ENCODE measurements around the gene CDC42EP3.

CDC42EP3 gene

GRCh38 chr2:37695336-37695735, 23.9 kb upstream of the CDC42EP3 start:
- Histone ChIP-seq H3K79me2 (ENCODE audit: insufficient read depth, low read length) (no peaks in the 10 kb centered on the region), H2AFZ (ENCODE audit: low read depth, low read length) (no peak overlapping the region), H3K9me3 (ENCODE audit: insufficient read depth, low read length, severe bottlenecking) (no peaks in the 10 kb centered on the region), H3K4me1 (ENCODE audit: insufficient read depth, low read length) (no peaks in the 10 kb centered on the region), H3K9ac (ENCODE audit: low read depth, low read length) (no peak overlapping the region), H3K36me3 (ENCODE audit: insufficient read depth, low read length) (no peaks in the 10 kb centered on the region), H3K27ac (ENCODE audit: low read length) (no peak overlapping the region), H4K20me1 (ENCODE audit: insufficient read depth, low read length) (no peaks in the 10 kb centered on the region), H3K4me3 (ENCODE audit: low read depth in 1 of 2, low read length in 2 of 2) (no peak overlapping the region), H3K4me2 (ENCODE audit: insufficient read depth, low read length) (no peak overlapping the region), H3K27me3 (ENCODE audit: insufficient read depth, low read length, poor library complexity) (no peaks in the 10 kb centered on the region)
- ATAC-seq (ENCODE audit: insufficient read depth, low read depth) (no peak), DNase-seq (no peak)
- TF ChIP-seq EZH2 (IDR thresholded peaks at IDR 0.05; ENCODE audit: borderline replicate concordance, low read depth, low read length, severe bottlenecking) = no peak
- no peak for TF ChIP-seq CTCF (IDR thresholded peaks at IDR 0.05; ENCODE audit: borderline replicate concordance, extremely low read depth, low read length, poor library complexity, severe bottlenecking)

GRCh38 chr2:37692711-37693110, 21.3 kb upstream of the CDC42EP3 start:
- DNase-seq (no peak), ATAC-seq (ENCODE audit: insufficient read depth, low read depth) (no peak)
- Histone ChIP-seq H3K27me3 (ENCODE audit: insufficient read depth, low read length, poor library complexity) (peaks cover 4% of the 10 kb centered on the region), H3K4me3 (ENCODE audit: low read depth in 1 of 2, low read length in 2 of 2) (no peak overlapping the region), H3K9ac (ENCODE audit: low read depth, low read length) (no peak overlapping the region), H3K4me2 (ENCODE audit: insufficient read depth, low read length) (no peak overlapping the region), H3K79me2 (ENCODE audit: insufficient read depth, low read length) (no peaks in the 10 kb centered on the region), H4K20me1 (ENCODE audit: insufficient read depth, low read length) (no peaks in the 10 kb centered on the region), H2AFZ (ENCODE audit: low read depth, low read length) (no peak overlapping the region), H3K36me3 (ENCODE audit: insufficient read depth, low read length) (no peaks in the 10 kb centered on the region), H3K27ac (ENCODE audit: low read length) (no peak overlapping the region), H3K9me3 (ENCODE audit: insufficient read depth, low read length, severe bottlenecking) (no peaks in the 10 kb centered on the region), H3K4me1 (ENCODE audit: insufficient read depth, low read length) (no peaks in the 10 kb centered on the region)
- TF ChIP-seq EZH2 (IDR thresholded peaks at IDR 0.05; ENCODE audit: borderline replicate concordance, low read depth, low read length, severe bottlenecking) (no peak), CTCF (IDR thresholded peaks at IDR 0.05; ENCODE audit: borderline replicate concordance, extremely low read depth, low read length, poor library complexity, severe bottlenecking) (no peak)

GRCh38 chr2:37689751-37690150, 18.3 kb upstream of the CDC42EP3 start:
- no peak for DNase-seq
- Histone ChIP-seq H3K4me1 (ENCODE audit: insufficient read depth, low read length) (no peaks in the 10 kb centered on the region), H3K9me3 (ENCODE audit: insufficient read depth, low read length, severe bottlenecking) (no peaks in the 10 kb centered on the region), H3K79me2 (ENCODE audit: insufficient read depth, low read length) (no peaks in the 10 kb centered on the region), H3K9ac (ENCODE audit: low read depth, low read length) (no peak overlapping the region), H3K4me2 (ENCODE audit: insufficient read depth, low read length) (no peak overlapping the region), H3K27ac (ENCODE audit: low read length) (no peak overlapping the region), H3K36me3 (ENCODE audit: insufficient read depth, low read length) (no peaks in the 10 kb centered on the region), H2AFZ (ENCODE audit: low read depth, low read length) (no peak overlapping the region), H4K20me1 (ENCODE audit: insufficient read depth, low read length) (no peaks in the 10 kb centered on the region), H3K27me3 (ENCODE audit: insufficient read depth, low read length, poor library complexity) (peaks cover 4% of the 10 kb centered on the region), H3K4me3 (ENCODE audit: low read depth in 1 of 2, low read length in 2 of 2) (no peak overlapping the region)
- TF ChIP-seq CTCF (IDR thresholded peaks at IDR 0.05; ENCODE audit: borderline replicate concordance, extremely low read depth, low read length, poor library complexity, severe bottlenecking) = no peak
- TF ChIP-seq EZH2 (IDR thresholded peaks at IDR 0.05; ENCODE audit: borderline replicate concordance, low read depth, low read length, severe bottlenecking) = no peak
- no peak for ATAC-seq (ENCODE audit: insufficient read depth, low read depth)

All from DND-41 (cell line).